Stimulated activated CD4-positive, alpha-beta T cell treated with anti-CD3 and anti-CD28 coated beads, Interleukin-4, amount 100 ng/mL, for 4 hours (primary cell): ENCODE results near the gene SLC9A8.
"Not testable (repeated sequence)": the region's sequence is repeated elsewhere in the genome, so short reads cannot be mapped to it uniquely, and the experiment has no call there.

ENCODE experiments used
- DNase-seq, 2 experiments: peaks; one replicate each; pipeline ENCODE4 v3.0.0-alpha.2; 2020

SLC9A8 gene

GRCh38 chr20:49853640-49854039 is 41.0 kb downstream of the SLC9A8 start:
- no peak for DNase-seq

GRCh38 chr20:49854190-49854875 is 41.7 kb downstream of the SLC9A8 start:
- no peak for DNase-seq

GRCh38 chr20:49856904-49857303 is 44.3 kb downstream of the SLC9A8 start:
- no peak for DNase-seq

- DNase-seq = no peak
Measured at GRCh38 chr20:49858076-49858585, 45.5 kb downstream of the SLC9A8 start.

GRCh38 chr20:49859011-49859410 is 46.4 kb downstream of the SLC9A8 start:
- DNase-seq = no peak

GRCh38 chr20:49859807-49860206 is 47.2 kb downstream of the SLC9A8 start:
- DNase-seq = no peak

GRCh38 chr20:49861232-49861631 is 48.6 kb downstream of the SLC9A8 start:
- DNase-seq = not testable (repeated sequence)

GRCh38 chr20:49862607-49863200 is 50.1 kb downstream of the SLC9A8 start:
- DNase-seq = no peak

GRCh38 chr20:49863666-49864065 is 51.0 kb downstream of the SLC9A8 start:
- DNase-seq = no peak

GRCh38 chr20:49865559-49865958 is 52.9 kb downstream of the SLC9A8 start:
- DNase-seq = no peak

- DNase-seq = no peak
Measured at GRCh38 chr20:49866051-49866450, 53.4 kb downstream of the SLC9A8 start.

GRCh38 chr20:49867453-49868215 is 55.0 kb downstream of the SLC9A8 start:
- no peak for DNase-seq

- no peak for DNase-seq
Measured at GRCh38 chr20:49868538-49868937, 55.9 kb downstream of the SLC9A8 start.

- DNase-seq = no peak
Measured at GRCh38 chr20:49868964-49869363, 56.3 kb downstream of the SLC9A8 start.

- DNase-seq = no peak
Measured at GRCh38 chr20:49870261-49870660, 57.6 kb downstream of the SLC9A8 start.

- no peak for DNase-seq
Measured at GRCh38 chr20:49871391-49871948, 58.8 kb downstream of the SLC9A8 start.

GRCh38 chr20:49872056-49872455 is 59.4 kb downstream of the SLC9A8 start:
- DNase-seq = no peak

GRCh38 chr20:49874696-49875095 is 62.1 kb downstream of the SLC9A8 start:
- DNase-seq = no peak

- no peak for DNase-seq
Measured at GRCh38 chr20:49877386-49877921, 64.8 kb downstream of the SLC9A8 start.

GRCh38 chr20:49878977-49879376 is 66.3 kb downstream of the SLC9A8 start:
- DNase-seq = no peak

GRCh38 chr20:49880177-49880576 is 67.5 kb downstream of the SLC9A8 start:
- DNase-seq = no peak

GRCh38 chr20:49880724-49881445 is 68.3 kb downstream of the SLC9A8 start:
- DNase-seq = no peak
